Tibial nerve (tissue), 4 donors: Measurements from ENCODE around the gene ATAD3B. TPM values are rescaled to one million over a fixed set of nuclear protein-coding genes. Genes with fewer than 3 reads are reported as not detected.
"Not testable (repeated sequence)": the region's sequence is repeated elsewhere in the genome, so short reads cannot be mapped to it uniquely, and the experiment has no call there.

Source experiments
- DNase-seq, 2 donors: peaks; one replicate each; pipeline ENCODE4 v3.0.0-alpha.2; 2019; ENCODE audit warnings: low spot score in 2 of 2
- H3K27ac ChIP-seq, 4 donors: fragments of 200-600 bp; sonication (generic) in 3 of 4; one replicate each; pipeline ENCODE4 v1.5.1; 2017 to 2019; ENCODE audit warnings: mild to moderate bottlenecking in 1 of 4
- H3K27me3 ChIP-seq, 2 donors: fragments of 200-600 bp; sonication (generic) in 1 of 2; one replicate each; pipeline versions ENCODE4 v1.5.1 to v1.6.0; 2017 to 2019
- H3K36me3 ChIP-seq, 3 donors: fragments of 200-600 bp; sonication (generic); one replicate each; pipeline ENCODE4 v1.5.1; 2018 to 2019
- H3K4me1 ChIP-seq, 4 donors: fragments of 200-600 bp; sonication (generic) in 3 of 4; one replicate each; pipeline ENCODE4 v1.5.1; 2017 to 2019
- H3K4me3 ChIP-seq, 4 donors: fragments of 200-600 bp; sonication (generic) in 3 of 4; one replicate each; pipeline ENCODE4 v1.5.1; 2017 to 2019; ENCODE audit warnings: mild to moderate bottlenecking in 1 of 4, moderate library complexity in 1 of 4
- H3K9me3 ChIP-seq, 4 donors: fragments of 200-600 bp; sonication (generic) in 3 of 4; one replicate each; pipeline ENCODE4 v1.5.1; 2017 to 2019
- EP300 ChIP-seq, 2 donors: sonication (generic); formaldehyde crosslinking; IDR thresholded peaks; one replicate each; pipeline ENCODE4 v1.6.1; 2017; ENCODE audit warnings: antibody characterized with exemption in 2 of 2, mild to moderate bottlenecking in 1 of 2
- POLR2A ChIP-seq, 2 donors: fragments of 450-650 bp; IDR thresholded peaks; one replicate each; pipeline ENCODE4 v1.6.1; 2017; ENCODE audit warnings: antibody characterized with exemption in 2 of 2, mild to moderate bottlenecking in 2 of 2, moderate library complexity in 2 of 2
- WGBS, 2 donors: methylation state at CpG; one replicate each; pipeline ENCODE4 v1.1.5; 2018; 5-methylcytosine and 5-hydroxymethylcytosine counted together
- total RNA-seq, 4 donors: library from RNA; depleted of rRNA; stranded (reverse); fragments of >200 nt; gene quantifications; one replicate each; pipeline ENCODE4 v1.1.0, GENCODE V29; 2016
- TF ChIP-seq, protein P1 (sequence below), 5 experiments: fragments of 200-600 bp in 3 of 5; fragments of 450-650 bp in 2 of 5; sonication (generic) in 3 of 5; IDR thresholded peaks; one replicate each; pipeline ENCODE4 v1.5.1; 2016 to 2019; ENCODE audit warnings: antibody characterized with exemption in 5 of 5, mild to moderate bottlenecking in 3 of 5, moderate library complexity in 2 of 5

Gene ATAD3B
- total RNA-seq, 4 donors from 2014 or later = 18.4 to 48.9 (median 22.5) TPM

DNA sequence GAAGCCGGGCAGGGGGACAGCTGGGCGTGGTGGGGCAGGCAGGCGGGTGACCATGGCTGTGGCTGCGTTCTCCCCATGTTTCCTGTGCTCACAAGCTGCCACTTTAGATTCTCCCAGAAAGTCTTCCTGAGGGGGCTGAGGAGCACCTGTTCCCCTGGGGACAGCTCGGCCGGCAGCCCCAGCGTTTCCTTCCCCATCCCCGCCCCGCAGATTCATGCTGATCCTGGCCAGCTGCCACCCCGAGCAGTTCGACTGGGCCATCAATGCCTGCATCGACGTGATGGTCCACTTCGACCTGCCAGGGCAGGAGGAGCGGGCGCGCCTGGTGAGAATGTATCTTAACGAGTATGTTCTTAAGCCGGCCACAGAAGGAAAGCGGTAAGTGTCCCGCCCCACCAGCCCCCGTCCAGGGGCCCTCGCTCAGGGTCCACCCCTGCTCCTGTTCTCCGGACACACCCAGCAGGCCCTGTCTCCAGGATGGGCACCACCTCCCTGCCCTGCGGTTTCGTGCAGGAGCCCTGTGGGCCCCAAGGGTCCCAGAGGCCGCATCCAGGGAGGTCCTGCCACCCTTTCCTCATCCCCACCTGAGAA, 10.9 kb upstream of the ATAD3B start:
- 59 to 78% methylated on average over 20 to 27 of the region's 27 CpGs for WGBS, 2 donors

GRCh38 chr1:1461721-1462317, 9.7 kb upstream of the ATAD3B start:
- no peaks in the 10 kb centered on the region for H3K4me1 ChIP-seq
- no peak overlapping the region for H3K4me3 ChIP-seq
- no peaks in the 10 kb centered on the region for H3K27me3 ChIP-seq
- 66 to 71% methylated on average over 12 to 15 of the region's 18 CpGs for WGBS, 2 donors
- DNase-seq = no peak
- TF ChIP-seq POLR2A (IDR thresholded peaks at IDR 0.05) = no peak
- no peak for TF ChIP-seq EP300 (IDR thresholded peaks at IDR 0.05)
- TF ChIP-seq, protein P1, sequence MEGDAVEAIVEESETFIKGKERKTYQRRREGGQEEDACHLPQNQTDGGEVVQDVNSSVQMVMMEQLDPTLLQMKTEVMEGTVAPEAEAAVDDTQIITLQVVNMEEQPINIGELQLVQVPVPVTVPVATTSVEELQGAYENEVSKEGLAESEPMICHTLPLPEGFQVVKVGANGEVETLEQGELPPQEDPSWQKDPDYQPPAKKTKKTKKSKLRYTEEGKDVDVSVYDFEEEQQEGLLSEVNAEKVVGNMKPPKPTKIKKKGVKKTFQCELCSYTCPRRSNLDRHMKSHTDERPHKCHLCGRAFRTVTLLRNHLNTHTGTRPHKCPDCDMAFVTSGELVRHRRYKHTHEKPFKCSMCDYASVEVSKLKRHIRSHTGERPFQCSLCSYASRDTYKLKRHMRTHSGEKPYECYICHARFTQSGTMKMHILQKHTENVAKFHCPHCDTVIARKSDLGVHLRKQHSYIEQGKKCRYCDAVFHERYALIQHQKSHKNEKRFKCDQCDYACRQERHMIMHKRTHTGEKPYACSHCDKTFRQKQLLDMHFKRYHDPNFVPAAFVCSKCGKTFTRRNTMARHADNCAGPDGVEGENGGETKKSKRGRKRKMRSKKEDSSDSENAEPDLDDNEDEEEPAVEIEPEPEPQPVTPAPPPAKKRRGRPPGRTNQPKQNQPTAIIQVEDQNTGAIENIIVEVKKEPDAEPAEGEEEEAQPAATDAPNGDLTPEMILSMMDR (IDR thresholded peaks at IDR 0.05) = no peak
- H3K36me3 ChIP-seq = peaks cover 0 to 12% (median 0%) of the 10 kb centered on the region in 3 donors
- no peaks in the 10 kb centered on the region for H3K9me3 ChIP-seq
- H3K27ac ChIP-seq = no peak overlapping the region

More for the DNA sequence above, 10.9 kb upstream of the ATAD3B start:
- Histone ChIP-seq H3K4me1 (no peaks in the 10 kb centered on the region), H3K4me3 (no peak overlapping the region), H3K27me3 (no peaks in the 10 kb centered on the region), H3K27ac (no peak overlapping the region), H3K36me3 (peaks cover 0 to 12% (median 0%) of the 10 kb centered on the region in 3 donors), H3K9me3 (no peaks in the 10 kb centered on the region)
- TF ChIP-seq EP300 (IDR thresholded peaks at IDR 0.05) (no peak), POLR2A (IDR thresholded peaks at IDR 0.05) (no peak)
- TF ChIP-seq, protein P1 (IDR thresholded peaks at IDR 0.05) = no peak
- DNase-seq = no peak

- Histone ChIP-seq H3K27ac (no peak overlapping the region), H3K4me1 (no peaks in the 10 kb centered on the region), H3K27me3 (no peaks in the 10 kb centered on the region), H3K4me3 (no peak overlapping the region), H3K36me3 (peaks cover 0 to 12% (median 0%) of the 10 kb centered on the region in 3 donors), H3K9me3 (no peaks in the 10 kb centered on the region)
- no peak for TF ChIP-seq EP300 (IDR thresholded peaks at IDR 0.05)
- no peak for TF ChIP-seq POLR2A (IDR thresholded peaks at IDR 0.05)
- TF ChIP-seq, protein P1 (IDR thresholded peaks at IDR 0.05) = no peak
- 68 to 100% methylated on average over 1 to 11 of the region's 26 CpGs for WGBS, 2 donors
- no peak for DNase-seq
Observed at GRCh38 chr1:1462318-1462966, 9.1 kb upstream of the ATAD3B start.

- H3K9me3 ChIP-seq = no peaks in the 10 kb centered on the region
- H3K4me3 ChIP-seq = no peak overlapping the region
- DNase-seq = no peak
- TF ChIP-seq EP300 (IDR thresholded peaks at IDR 0.05) (no peak), POLR2A (IDR thresholded peaks at IDR 0.05) (no peak)
- WGBS, 2 donors = 90 to 91% methylated on average over 7 of the region's 7 CpGs
- no peak overlapping the region for H3K27ac ChIP-seq
- no peaks in the 10 kb centered on the region for H3K4me1 ChIP-seq
- H3K27me3 ChIP-seq = no peaks in the 10 kb centered on the region
- H3K36me3 ChIP-seq = peaks cover 0 to 12% (median 0%) of the 10 kb centered on the region in 3 donors
Observed at GRCh38 chr1:1463312-1463711, 8.3 kb upstream of the ATAD3B start.

- not testable (repeated sequence) for H3K4me3 ChIP-seq, H3K9me3 ChIP-seq, H3K27me3 ChIP-seq, DNase-seq, H3K27ac ChIP-seq, H3K36me3 ChIP-seq
- H3K4me1 ChIP-seq = peaks cover 0 to 18% (median 11%) of the 10 kb centered on the region in 4 donors
- 68 to 80% methylated on average over 16 to 28 of the region's 44 CpGs for WGBS, 2 donors
Observed at GRCh38 chr1:1468196-1468985, 3.2 kb upstream of the ATAD3B start.
